NCI-H69 (cell line): ENCODE results near the gene ADTRP.

Experiments used
- DNase-seq: peaks from one replicate; lab custom pipeline; 2025; lab: John Stamatoyannopoulos, UW

ADTRP gene, protein sequence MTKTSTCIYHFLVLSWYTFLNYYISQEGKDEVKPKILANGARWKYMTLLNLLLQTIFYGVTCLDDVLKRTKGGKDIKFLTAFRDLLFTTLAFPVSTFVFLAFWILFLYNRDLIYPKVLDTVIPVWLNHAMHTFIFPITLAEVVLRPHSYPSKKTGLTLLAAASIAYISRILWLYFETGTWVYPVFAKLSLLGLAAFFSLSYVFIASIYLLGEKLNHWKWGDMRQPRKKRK

DNA sequence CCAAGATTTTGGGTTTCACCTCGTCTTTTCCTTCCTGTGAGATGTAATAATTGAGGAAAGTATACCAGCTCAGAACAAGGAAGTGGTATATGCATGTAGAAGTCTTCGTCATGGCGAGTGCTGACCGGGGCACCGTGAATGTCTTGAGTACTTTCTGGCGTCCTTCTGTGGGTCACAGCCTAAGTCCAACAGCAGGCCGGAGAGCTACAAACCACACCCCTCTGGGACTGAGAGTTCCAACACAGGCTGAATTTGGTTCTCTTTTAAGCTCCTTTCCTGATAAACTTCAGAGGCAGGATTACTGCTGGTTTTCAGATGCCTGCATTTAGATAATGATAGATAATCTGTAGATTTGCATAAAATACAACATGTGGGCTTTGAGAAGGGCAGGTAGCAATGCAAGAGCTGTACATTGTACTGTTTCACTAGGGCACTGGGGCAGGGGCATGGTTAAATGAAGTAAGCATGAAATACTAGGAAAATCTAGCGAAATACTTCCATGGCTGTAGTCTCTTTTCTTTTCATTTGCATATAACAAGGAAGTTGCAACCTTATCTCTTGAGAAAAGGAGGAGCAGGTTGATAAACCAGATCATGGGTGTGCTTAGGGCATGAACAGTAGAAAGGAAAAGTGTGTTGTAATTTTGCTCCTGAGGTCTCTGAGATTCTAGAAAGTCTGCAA lies at the start of gene ADTRP:
Gene ADTRP, minus strand, starts transcription at position 156 of the 681 bp plus-strand sequence. Its CDS starts 44 bp downstream, at position 112.
- DNase-seq = no peak

DNA sequence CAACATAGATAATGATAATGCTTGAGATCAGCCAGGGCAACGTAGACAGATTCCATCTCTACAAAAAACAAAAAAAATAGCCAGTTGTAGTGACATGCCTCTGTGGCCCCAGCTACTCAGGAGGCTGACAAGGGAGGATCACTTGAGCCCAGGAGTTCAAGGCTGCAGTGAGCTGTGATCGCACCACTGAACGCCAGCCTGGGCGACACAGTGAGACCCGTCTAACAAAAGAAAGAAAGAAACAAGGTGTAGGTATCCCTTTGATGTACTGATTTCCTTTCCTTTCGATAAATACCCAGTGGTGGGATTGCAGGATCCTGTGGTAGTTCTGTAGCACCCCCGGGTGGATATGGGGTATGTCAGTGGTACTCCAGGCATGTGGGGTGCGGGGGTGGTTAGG lies 48.2 kb upstream of the ADTRP start:
- DNase-seq = no peak

DNA sequence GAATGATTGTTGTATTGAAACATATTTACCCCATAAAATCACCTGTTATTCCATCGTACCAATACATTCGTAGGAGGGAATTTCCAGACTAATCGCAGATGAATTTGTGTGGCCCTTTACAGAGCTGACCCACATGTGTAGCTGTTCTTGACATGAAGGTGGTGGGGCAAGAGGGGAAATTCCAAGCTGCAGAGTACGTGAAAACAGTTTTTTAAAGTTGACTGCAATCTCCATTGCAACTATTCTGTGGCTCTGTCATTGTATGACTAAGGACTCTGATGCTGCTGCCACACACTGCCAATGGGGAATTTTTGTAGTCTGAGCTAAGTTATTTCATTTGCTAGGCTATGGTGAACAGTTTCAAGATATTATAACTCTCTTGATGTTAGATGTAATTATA lies 46.4 kb upstream of the ADTRP start:
- no peak for DNase-seq

DNA sequence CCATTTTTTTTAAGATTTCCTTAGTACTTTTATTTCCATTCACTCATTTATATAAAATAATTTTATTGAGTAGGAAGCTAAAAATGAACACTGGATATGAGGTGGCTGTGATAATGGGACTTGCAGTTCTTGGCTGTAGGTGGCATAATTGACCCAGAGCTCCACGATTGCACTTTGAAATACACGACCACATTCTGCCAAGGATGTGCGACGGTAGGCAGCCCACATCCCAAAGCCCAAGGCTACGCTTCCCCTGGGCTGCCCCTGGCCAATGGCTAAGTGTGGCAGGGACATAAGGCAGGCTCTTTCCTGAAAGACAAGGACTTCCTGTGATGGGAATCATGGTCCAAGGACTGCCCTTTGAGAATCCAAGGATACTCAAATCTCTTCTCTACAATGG lies 43.7 kb upstream of the ADTRP start:
- peak; percentile 14 for DNase-seq

DNA sequence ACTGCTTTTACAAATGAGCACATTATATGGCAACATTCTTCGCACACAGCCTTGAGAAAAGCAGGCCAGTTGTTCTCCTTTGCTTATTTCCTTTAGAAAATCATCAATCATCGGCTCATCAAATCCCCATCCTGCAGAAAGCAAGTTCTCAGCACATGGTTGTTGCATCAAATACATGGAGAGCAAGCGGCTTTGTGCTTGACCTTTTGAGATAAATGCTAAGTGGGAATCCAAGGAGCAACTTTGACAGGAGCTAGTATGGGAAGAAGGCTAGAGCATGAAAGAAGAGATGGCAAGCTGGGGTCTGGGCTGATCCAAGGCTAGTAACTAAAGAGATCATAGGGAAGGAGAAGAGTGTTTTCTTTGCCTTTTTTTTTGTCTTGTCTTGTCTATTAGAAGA lies 43.2 kb upstream of the ADTRP start:
- DNase-seq = no peak

DNA sequence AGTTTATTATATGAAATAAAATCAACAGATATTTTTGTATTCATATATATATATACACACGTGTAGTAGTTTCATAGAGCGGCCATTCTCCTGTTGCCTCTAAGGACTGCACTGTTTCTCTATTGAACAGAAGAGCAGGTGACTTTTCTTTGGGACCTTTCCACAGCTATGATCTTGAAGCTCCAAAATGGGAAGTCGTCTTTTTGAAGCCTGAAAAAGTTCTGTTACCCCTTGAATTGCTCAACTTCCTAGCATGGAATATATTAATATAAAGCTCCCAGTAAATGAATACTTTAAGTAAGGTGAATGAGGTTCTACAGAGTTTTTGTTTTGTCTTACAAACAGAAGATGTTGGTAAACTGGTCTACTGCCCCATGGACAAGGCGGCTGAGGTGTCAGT lies 42.2 kb upstream of the ADTRP start:
- DNase-seq = no peak

DNA sequence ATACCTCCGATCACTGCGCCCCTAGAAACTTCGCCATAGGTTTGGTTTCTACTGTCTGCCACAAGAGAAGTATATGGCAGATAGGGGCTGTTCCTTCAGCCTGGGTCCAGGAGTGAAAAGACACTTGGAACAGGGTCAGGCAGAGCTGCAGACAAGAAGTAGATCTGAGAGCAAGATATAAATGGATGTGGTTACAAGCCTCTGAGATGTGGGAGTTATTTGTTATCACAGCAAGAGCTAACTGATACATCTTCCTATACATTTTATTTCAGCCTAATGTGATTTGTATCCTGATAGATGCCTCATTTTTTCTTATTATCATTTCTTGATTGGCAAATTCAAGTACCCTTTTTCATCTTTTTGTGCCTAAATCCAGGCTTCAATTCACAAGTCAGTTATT lies 40.9 kb upstream of the ADTRP start:
- no peak for DNase-seq

DNA sequence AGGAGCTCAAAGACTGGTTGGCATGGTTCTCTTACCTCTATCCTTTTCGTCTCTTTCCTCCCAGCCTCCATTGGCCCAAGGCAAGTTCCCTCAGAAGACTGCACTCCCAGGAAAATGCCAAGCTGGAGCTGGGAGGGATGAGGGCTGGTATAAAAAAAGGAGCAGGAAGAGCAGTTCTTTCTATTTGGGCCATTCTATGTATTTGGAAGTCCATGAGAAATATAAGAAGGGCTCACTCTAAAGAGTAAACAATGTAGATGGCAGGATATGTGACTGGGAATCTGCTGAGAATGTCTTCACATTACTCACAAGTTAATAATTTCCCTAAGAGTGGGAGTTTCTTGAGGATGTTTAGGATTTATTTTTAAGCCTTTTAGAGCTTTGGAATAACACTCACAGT lies 36.6 kb upstream of the ADTRP start:
- DNase-seq = no peak

DNA sequence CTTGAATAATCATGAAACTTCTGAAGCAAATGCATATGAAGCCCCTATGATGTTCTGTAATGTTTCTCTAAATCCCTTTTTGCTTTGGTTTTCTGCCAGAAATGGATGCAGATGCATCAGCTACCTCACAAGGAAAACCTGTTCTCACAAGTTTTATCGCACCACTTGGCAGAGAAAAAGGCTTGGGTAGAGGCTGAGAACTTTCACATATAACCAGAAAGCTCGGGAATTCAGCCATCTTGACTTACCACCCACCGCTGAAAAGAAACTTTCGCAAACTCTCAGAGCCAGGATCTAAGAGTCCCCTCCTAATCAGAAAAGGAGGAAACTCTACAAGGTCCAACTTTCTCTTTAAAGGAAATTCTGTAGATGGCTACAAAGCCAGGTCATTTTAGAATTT lies 36.2 kb upstream of the ADTRP start:
- no peak for DNase-seq

DNA sequence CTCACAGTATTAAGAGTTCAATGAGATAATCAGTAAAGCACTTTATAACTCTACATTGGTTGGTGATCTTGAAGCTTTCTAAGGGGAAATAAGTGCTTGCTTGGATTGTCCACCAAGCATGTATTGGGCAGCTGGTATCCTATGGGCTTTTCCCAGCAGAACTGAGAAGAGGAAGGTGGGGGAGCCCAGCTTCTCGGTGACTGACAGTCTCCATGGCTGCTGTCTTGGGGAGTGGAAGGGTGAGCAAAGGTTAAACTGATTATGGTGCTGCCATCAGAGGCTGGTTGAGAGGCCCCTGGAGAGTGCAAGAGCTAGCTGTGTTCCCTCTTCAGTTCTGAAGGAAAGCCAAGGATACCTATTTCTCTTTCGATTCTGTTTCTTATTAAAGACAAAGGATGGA lies 35.5 kb upstream of the ADTRP start:
- DNase-seq = no peak

DNA sequence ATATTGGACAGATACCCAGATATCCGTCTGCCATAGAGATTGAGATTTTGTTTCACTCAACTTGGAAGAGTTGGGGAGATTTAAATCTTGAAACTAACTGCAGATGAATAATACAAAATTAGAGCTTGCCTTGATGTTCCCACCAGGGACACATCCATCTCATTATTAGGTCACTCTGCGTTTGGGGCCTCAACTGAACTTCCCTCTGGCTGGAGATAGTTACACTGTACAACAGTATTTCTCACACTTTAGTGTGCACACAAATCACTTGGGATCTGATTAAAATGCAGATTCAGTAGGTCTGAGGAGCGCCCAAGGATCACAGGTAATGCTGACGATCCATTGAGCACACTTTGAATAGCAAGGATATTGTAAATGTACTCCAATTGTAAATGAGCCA lies 35.0 kb upstream of the ADTRP start:
- no peak for DNase-seq

DNA sequence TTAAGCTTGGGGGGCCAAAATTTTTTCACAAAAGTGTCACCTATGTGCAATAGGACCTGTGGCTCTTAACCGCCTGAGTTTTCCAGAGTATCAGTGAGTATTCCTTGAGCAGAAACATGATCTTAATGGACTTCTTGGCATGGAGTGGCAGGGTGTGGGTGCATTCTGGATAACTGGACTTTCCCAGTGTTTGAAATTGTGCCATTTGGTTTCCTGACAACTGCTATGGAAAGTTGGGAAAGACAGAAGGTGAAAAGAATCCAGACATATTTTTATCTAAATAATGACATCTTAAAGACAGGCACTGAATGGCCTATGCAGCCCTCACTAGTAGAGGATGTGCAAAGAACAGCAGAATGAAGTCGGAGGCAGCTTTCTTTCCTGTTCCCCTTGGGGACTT lies 34.3 kb upstream of the ADTRP start:
- DNase-seq = no peak

DNA sequence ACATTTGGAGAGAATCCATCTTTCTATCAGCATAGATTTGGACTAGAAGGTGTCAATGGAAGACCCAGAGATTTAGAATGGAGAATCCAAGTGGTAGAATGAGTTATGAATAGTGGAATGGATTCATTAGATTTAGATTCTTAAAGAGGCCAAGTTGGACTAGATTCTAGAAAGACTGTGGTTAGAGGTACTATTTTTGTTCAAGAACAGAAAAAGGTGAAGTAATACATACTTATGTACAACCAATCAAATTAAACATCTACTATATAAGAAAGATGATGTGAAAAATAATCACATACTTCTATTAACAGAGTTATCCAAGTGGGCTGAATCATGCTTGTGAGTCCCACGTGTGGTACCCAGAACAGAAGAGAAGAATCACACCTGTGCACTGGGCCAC lies 33.8 kb upstream of the ADTRP start:
- DNase-seq = no peak

DNA sequence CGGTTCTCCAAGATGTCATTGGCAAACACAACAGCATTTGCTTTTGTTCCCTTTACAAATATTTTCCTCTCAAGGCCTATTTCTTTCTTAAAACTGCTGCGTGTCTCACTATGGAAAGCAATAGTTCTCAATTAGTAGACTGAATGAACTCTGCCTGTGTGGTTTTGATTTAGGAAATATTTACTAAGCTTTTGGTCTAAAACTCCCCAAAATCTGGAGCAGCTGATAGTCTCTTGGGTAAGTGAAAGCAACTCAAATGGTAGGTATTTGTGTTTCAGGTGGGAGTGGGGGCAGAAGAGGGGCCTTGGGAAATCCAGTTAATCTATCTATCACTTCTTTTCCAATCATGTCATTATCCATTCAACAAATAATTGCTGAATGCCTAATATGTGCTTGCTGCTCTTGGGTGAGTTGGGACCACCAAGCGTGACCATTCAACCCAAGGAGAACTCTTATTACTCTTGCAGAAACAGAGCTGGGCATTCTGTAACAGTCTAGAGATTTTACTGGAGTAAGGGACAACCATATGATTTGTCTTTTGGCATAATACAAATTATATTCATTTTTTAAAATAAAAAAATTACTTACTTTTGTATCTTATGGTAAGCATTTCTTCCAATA lies 33.2 kb upstream of the ADTRP start:
- DNase-seq = no peak

DNA sequence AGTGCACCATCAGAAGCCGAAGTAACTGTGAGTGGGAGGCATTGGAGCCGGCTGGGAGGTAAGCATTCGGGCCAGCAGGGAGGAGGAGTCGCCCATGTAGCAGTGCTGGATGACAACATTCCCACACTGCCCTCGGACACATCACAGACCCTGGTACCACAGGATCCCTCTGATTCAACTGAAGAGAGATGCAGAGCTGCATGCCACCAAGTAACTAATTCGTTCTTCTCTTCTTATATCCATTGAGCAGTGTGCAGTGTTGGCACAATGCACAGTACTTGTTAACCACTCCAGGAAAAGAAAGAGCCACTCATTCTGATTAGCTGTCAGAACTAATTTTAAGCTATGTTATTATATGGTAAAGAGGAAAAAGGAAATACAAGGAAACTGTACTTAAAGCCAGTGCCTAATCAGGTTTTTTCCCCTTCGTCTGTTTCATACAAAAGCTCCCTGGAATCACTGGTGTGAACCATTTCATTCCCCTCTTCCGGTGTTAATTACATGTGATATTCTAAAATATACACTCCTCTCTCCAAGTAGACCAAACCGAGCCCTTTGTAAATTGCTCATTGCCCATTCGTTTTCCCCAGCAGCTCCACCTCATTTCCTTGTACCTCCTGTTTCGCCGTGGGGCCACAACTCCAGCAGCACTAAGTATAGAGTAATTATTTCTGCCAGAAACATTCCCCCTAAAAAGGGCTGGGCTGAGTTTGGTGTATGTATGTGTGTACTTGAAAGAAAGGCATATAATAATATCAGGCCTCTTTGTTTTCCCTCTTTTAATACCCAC lies 32.4 kb upstream of the ADTRP start:
- peak; percentile 28 for DNase-seq

DNA sequence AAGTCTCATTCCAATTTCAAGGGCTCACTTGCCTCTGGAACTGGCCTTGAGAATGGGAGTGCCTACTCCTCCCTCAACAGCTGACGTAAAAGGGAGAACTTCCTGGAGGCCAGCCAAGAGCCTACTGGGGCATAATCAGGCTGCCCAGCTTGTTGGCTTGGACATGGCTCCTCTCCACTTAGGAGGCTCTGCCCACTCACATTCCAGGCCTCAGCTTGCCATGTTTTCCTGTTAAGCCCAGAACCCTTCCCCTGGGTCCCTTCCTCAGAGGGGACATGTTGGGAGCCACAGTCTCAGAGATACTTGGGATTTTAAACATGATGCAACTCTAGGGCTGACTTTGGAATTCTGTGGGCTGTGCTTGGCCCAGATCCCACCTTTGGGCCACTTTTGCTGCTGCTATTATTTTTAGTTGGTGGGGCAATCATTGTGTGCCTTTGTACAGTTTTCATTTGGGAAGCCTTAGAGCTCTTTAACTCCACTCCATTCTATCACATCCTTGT lies 31.5 kb upstream of the ADTRP start:
- DNase-seq = peak; percentile 43

DNA sequence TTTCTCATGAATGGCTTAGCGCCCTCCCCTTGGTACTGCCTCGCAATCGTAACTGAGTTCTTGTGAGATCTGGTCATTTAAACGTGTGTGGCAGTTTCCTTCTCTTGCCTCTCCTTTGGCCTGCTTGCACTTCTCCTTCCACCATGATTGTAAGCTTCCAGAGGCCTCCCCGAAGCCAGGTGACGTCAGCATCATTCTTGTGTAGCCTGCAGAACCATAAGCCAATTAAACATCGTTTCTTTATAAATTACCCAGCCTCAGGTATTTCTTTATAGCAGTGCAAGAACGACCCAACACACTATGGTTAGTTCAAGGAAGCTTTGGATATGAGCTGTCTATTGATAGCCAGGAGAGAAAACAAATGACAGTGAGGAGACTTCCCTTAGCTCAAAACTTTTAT lies 29.5 kb upstream of the ADTRP start:
- no peak for DNase-seq

DNA sequence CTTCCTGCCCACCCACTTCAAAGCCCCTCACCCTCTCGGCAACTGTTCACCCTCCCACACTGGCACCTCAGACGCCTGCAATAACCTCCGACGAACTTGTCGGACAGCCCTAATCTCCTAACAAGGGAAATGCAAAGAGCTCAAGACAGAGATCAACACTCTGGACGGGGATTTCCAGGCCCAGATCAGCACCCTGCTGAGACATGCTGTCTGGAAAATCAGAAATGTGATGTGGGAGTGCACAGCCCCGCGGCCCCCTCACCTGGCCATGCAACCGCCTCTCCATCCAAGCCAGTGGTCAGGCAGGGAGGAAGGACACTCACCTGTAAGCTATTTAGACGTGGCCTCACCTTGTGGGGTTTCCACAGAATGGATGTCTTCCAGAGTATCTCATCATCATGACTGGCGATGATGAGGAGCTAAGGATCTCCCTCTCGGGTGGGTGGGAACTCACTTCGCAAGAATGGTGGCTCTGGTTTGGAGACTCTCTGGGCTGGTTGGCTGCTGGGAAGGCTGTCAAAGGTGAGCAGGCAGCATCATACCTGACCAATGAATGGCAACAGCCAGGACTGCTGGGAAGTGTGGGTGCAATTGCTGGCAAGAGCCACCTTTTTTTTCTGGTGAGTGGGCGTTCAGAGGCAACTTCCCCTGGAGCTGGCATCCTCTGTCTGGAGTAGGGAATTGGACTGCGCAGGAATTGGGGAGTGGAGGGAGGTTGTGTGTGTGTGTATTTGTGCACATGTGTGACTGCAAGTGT lies 28.1 kb upstream of the ADTRP start:
- no peak for DNase-seq

DNA sequence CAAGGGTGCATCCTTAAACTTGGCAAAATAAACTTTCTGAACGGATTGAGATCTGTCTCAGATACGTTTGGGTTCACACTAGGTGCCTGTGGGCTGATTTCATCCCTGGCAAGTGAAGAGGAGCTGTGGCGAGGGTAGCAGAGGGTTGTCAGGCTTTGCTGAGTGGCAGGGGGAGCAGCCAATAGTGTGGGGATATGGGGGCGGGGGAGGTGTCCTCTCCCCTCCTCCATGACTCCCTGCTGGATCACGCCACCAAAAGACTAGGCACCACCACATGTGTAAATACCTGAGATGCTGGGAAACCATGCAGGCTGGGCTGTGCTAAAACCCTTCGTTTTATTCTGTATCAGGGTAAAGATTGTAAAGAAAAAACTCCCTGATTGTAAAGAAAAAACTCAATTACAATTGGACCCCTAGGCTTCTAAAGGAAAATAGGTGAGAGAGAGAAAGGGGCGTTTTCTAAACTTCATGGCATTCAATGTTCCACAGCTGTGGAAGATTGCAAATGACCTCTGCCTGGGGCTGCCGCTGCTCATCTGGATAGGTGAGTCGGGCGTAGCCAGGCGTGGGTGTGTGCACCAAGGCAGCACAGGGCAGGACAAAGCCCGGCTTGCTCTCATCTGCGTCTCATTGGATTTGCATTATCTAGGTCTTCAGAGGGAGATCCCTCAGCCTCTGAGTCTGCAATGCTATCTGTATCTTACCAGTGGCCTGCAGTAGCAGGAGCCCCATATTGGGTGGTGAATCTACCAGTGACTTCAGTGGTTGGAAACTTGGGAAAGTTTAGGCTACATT lies 26.9 kb upstream of the ADTRP start:
- DNase-seq = no peak

DNA sequence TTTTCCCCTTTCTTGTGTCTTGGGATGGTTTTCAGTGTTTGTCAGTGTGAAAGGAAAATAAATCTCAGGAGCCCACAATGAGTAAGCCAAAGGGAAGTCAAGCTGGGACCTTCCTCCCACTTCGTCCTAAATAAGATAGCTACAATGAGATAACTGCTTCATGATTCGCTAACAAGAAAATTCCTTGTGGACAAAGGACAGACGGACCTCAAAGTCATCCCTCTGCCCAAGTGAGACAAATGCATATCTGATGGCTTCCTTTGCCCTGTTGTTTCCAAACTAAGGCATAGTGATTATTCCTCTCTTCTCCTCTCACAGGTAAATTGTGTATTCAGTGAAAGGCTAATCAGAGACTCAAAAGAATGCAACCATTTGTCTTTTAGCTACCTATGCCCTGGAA lies 26.1 kb upstream of the ADTRP start:
- DNase-seq = no peak

DNA sequence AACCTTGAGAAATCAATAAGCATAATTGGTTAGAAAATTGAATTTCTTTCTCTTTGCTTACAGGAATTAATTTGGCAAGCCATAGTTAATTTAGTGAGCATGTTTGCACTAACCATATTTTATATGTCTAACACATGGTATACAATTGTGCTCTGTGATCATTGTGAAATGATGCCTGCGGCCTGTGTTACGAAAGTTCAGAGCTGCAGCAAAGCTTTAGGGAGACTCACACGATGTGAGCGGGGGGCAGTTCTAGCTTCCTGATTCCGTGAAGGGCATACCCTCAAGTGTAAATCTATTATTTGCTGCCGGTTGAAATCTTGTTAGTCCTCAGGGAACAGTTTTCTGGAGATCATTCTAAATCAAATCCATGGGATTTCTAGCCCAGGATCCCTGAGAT lies 25.5 kb upstream of the ADTRP start:
- no peak for DNase-seq
